GM21737 (cell line): Measurements from ENCODE around the gene CMTM5.

ENCODE experiments used
- ATAC-seq: cut with Tn5 transposase; IDR thresholded peaks from one replicate; pipeline ENCODE4 v1.9.1; 2021; ENCODE audit warnings: mild to moderate bottlenecking, moderate library complexity; ENCODE audit not compliant: unreplicated experiment

The CMTM5 gene, protein sequence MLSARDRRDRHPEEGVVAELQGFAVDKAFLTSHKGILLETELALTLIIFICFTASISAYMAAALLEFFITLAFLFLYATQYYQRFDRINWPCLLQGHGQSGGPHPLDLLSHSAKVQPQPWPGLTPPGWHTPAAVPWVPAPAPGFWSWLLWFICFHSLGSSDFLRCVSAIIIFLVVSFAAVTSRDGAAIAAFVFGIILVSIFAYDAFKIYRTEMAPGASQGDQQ

GRCh38 chr14:23376482-23377197 is at the start of gene CMTM5:
CMTM5 (plus strand) TSS chr14:23377046; CDS start chr14:23377252, 206 bp downstream.
- ATAC-seq = no peak

- no peak for ATAC-seq
These were observed 48.7 kb upstream of the CMTM5 start for GRCh38 chr14:23327947-23328744.

DNA sequence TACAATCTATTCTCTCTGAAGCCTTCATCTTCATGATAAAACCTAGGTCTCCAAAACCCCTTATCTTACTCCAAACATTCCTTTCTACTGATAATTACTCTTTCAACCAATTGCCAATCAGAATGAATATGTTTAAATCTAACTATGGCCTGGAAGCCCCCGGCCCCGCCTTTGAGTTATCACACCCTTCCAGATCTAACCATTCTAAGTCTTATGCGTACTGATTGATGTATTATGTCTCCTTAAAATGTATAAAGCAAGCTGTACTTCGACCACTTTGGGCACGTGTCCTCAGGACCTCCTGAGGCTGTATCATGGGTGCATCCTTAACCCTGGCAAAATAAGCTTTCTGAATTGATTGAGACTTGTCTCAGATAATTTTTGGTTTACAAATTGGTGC is 41.2 kb upstream of the CMTM5 start:
- ATAC-seq = no peak

- no peak for ATAC-seq
These were observed 37.2 kb upstream of the CMTM5 start for GRCh38 chr14:23339506-23340268.

- ATAC-seq = no peak
These were observed 32.4 kb upstream of the CMTM5 start for GRCh38 chr14:23344481-23344880.

DNA sequence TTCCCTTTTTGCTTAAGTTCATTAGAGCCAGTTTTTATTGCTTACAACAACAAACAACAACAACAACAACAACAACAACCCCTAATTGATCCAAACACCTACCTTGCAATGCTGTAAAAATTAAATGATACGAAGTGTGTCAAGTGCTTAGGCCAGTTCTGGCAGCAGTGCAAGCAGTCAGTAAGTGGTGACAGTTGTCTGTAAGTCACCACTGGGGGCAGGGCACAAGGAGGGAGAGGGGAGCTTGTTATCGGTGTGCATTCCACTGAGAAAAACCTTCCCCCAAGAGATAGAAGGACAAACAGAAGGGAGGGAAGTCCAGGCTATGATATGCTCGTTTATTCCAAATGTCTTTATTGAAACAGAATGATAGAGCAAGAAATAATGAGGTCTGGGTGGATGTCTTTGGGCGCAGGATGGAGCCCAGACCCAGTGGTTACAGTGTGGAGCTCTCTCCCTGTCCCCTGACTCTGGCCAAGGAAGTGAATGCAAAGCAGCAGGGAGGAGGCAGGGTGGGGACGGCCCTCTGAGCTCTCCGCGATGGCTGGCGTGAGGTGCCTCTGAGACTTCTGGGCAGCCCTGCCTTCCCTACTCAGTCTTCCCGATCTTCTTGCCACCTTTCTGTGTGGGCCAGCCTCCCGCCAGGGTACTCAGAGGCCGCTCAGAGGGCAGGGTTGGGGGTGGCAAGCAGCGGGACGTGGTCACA is 30.7 kb upstream of the CMTM5 start:
- no peak for ATAC-seq

- ATAC-seq = no peak
These were observed 30.0 kb upstream of the CMTM5 start for GRCh38 chr14:23346693-23347405.

- no peak for ATAC-seq
These were observed 29.2 kb upstream of the CMTM5 start for GRCh38 chr14:23347406-23348296.

DNA sequence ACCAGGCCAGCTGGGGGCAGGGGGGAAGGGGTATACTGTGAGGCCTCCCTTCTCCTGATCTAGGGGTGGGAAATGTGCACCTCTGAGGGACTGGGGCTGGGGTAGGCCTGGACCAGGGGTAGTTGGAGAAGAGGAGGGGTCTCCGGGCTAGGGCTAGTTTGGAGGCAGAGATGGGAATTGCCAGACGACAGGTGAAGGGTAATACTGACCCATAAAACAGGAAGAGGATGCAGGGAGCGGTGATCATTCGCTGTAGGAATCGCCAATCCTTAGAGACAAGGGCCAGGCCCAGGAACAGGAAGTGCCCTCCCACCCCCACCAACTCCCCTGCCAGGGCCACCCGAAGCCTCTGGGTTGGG is 28.6 kb upstream of the CMTM5 start:
- ATAC-seq = no peak

DNA sequence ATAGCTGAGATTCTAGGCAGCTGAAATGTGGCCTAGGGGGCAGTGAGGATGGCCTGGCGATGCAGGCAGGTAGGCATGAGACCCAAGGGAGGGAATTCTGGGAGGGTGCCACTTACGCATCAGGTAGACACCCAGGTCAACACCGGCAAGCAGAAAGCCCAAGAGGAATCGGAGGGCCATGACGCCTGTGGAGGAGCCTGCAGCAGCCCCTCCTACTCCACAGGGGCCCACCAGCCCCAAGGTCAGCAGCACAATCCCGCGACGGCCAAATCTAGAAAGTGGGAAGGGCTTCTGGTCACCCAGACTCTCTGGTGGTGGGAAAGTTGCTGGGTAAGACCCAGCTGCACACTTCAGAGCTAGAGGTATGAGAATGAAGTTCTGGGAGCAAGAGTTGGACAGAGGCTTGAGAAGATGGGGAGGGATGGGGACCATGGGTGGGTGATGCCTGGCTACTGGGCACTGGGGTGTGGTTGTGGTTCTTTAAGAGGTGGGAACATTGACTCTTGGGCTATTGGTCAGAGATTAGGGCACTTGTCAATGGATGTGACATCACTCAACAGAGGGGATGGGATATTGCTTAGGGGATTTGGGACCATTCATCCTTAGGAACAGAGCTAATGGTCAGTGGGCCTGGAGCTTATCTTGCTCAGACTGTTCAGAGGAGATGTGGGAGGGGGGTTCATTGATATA is 27.5 kb upstream of the CMTM5 start:
- no peak for ATAC-seq

DNA sequence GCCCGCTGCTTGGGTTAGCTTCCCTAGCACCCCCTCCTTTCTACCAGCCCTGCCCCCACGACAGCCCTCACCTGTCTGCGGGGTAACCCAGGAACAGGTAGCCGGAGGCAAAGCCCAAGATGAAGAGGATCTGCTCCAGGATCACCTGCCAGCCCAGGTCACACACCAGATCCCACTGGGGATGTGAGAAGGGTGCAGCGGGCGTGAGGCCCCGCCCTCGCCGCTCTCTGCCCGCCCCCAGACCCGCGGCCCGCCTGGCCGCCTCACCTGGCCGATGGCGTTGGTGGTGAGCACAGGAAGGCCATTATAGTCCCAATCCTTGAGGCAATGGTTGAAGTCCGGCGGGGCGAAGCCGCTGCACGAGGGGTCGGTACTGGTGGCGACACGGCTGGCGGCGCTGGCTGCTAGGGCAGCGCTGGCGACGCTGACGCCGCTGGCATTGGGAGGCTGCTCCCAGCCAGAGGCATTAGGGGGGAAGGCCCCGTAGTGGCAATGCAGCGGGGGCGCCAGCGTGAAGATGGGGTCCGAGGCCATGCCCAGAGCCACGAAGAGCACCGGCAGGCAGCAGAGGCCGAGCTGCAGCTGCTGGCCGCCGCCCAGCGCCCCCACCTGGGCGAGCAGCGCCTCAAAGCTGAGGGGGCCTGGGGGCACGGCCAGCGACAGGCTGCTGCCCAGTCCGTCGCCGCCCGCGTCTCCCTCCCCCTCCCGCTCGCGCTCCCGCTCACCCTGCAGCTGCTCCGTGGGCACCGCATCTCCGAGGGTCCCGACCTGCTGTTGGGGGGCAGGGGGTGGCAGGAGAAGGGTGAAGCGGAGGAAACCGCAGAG is 25.0 kb upstream of the CMTM5 start:
- no peak for ATAC-seq

DNA sequence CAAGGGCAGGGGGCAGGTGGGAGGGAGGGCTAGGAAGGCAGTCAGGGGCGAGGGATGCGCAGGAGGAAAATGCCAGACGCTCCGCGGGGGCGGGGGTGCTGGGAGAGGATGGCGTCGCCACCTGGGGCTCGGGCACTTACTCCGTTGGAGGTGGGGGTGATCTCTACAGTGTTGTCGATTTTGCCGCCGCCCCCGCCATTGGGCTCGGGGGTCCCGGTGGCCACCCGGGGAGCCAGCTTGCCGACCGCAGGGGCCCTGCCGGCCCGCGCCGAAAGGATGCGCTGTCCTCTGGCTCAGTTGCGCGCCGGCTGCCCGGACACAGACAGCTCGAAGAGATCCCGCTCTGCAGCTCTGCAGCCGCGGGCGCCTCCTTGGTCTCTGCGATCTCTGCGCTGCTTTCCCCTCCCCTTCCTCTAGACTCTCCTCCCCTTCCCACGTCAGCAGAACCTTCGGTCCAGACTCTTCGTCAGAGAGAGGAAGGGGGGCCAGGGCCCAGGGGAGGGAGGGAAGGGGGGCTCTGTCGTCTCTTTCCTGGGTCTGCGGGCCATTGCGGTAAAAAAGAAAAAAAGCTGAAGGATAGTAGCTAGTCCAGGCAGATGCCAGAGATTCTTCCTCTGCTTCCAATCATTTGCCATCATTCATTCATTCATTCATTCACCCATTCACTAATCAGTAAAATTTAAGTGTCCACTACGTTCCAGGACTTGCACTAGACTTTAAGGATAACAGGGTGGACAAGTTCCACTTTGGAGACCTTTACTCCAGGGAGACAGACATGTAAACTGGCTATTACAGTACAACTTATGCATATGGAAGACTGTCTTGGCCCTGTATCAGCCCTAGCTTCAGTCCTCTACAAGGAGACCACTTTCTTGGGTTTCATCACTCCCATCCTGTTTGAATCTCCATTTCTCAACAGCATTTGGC is 24.1 kb upstream of the CMTM5 start, which contains the start of gene SLC22A17:
TSS of gene SLC22A17 (minus strand) at position 382 of the 927 bp plus-strand sequence.
- ATAC-seq = no peak

DNA sequence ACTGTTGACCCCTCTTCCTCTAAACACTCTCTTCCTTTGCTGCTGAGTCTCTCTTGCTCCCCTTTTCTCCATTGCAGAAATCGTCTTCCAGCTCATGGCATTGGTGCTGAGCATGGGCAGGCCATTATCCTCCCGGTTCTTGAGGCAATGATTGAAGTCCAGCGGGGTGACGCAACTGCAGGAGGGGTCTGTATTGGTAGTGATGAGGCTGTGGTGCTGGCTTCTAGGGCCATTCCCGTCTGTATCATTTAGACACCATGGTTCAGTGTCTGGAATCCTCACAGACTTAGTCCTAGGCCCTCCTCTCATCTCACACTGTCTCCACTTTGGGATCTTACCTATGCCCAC is 23.4 kb upstream of the CMTM5 start:
- no peak for ATAC-seq

- ATAC-seq = no peak
These were observed 21.9 kb upstream of the CMTM5 start for GRCh38 chr14:23354990-23355389.

- no peak for ATAC-seq
These were observed 20.9 kb upstream of the CMTM5 start for GRCh38 chr14:23355871-23356435.

GRCh38 chr14:23356662-23357061 is 20.2 kb upstream of the CMTM5 start:
- ATAC-seq = no peak
